OCI-LY3 (cell line): ENCODE measurements around the gene CACNA2D3.

ENCODE experiments used
- CTCF ChIP-seq: fragments of 200-600, 300-600 bp; sonication (generic); IDR thresholded peaks from 2 replicates; pipeline ENCODE4 v1.5.1; 2014; ENCODE audit warnings: antibody characterized with exemption, low read length, low read depth
- EZH2phosphoT487 ChIP-seq: fragments of 200-600 bp; shearing (Covaris generic); IDR thresholded peaks from 2 replicates; pipeline ENCODE4 v1.6.1; 2018; ENCODE audit warnings: antibody characterized with exemption, mixed run types, low read depth

GRCh38 chr3:54965746-54966145, 843.4 kb downstream of the CACNA2D3 start:
- TF ChIP-seq EZH2phosphoT487 (no peak), CTCF (no peak)
